Heart left ventricle (tissue), 13 donors: ENCODE data around the gene CCDC200.
"Not testable (repeated sequence)": the region's sequence is repeated elsewhere in the genome, so short reads cannot be mapped to it uniquely, and the experiment has no call there.

Experiments used
- POLR2A ChIP-seq, 2 donors: fragments of 450-650 bp; IDR thresholded peaks; one replicate each; pipeline ENCODE4 v1.6.1; 2017; ENCODE audit warnings: antibody characterized with exemption in 2 of 2, mild to moderate bottlenecking in 2 of 2, moderate library complexity in 2 of 2
- TF ChIP-seq, protein P1 (sequence below), 12 donors: fragments of 200-600 bp; sonication (generic) in 4 of 12; IDR thresholded peaks; one replicate each; pipeline versions ENCODE4 v1.5.0 to v1.8.0; 2018 to 2022; ENCODE audit warnings: antibody characterized with exemption in 12 of 12, mild to moderate bottlenecking in 5 of 12
- donor health status: ischemic (EF 13 %, LVEDD 7.1; RV severe dilation, severe dysfunction).
- donor health status: DM: no; HTN: yes; CAD: no.
- donor health status: DM: no; HTN: no; CAD: no.
- donor health status: ischemic (EF 25% LVEDD 6.9; RV normal size, moderate dysfunction).
- donor health status: ischemic (EF 25% LVEDD 5.7; RV mildly dilated, moderate dysfunction).
- donor health status: ischemic (EF 35%, LVEDD 5.7; RV mildly dilated, moderate dysfunction).
- donor health status: nonischemic (EF 11% LVEDD 7.7; RV severe dilation, severe dysfunction).
- donor health status: DM: yes; HTN: yes; CAD: no.
- donor health status: PGD.
- donor health status: ischemic (EF 29% LVEDD 5.4; RV normal size, mild dysfunction).
- donor health status: nonischemic (EF 23%, LVEDD 6.1; RV moderate dilation, normal function).

DNA sequence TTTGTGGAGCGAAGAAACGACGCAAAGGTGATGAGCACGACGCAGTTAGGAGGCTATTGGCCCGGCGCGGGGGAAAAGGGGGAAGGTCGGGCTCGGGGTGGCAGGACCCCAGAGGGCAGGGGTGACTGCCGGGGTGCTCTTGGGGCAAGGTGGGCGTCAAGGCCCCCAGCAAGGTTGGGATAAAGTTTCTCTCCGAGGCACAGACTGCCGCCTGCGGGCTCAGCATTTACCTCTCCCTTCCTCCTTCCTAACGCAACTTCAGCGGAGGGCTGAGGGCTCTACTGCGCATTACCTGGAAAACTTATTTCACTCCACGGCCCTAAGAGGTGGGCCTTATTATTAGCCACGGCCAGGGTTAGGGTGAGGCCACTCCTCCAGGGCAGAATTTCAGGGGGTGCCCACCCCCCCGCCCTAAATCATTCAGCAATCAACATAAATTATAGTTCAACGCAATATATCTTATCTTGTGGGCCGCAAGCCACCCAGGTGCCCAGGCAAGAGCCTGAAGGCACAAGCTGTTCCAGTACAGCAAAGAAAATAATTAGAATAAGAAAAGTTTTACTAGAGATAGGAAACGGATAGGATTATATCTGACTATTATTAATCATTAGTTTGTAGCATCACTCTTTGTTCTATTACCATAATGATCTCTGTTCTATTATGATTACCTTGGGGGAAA lies 3.7 kb upstream of the CCDC200 start:
- TF ChIP-seq, protein P1, sequence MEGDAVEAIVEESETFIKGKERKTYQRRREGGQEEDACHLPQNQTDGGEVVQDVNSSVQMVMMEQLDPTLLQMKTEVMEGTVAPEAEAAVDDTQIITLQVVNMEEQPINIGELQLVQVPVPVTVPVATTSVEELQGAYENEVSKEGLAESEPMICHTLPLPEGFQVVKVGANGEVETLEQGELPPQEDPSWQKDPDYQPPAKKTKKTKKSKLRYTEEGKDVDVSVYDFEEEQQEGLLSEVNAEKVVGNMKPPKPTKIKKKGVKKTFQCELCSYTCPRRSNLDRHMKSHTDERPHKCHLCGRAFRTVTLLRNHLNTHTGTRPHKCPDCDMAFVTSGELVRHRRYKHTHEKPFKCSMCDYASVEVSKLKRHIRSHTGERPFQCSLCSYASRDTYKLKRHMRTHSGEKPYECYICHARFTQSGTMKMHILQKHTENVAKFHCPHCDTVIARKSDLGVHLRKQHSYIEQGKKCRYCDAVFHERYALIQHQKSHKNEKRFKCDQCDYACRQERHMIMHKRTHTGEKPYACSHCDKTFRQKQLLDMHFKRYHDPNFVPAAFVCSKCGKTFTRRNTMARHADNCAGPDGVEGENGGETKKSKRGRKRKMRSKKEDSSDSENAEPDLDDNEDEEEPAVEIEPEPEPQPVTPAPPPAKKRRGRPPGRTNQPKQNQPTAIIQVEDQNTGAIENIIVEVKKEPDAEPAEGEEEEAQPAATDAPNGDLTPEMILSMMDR (IDR thresholded peaks at IDR 0.05) = not testable (repeated sequence)
- TF ChIP-seq POLR2A (IDR thresholded peaks at IDR 0.05) = not testable (repeated sequence)
